Astrocyte (in vitro differentiated cells and primary cell): Measurements from ENCODE around the gene HOXA10. TPM values are rescaled to one million over a fixed set of nuclear protein-coding genes. Genes with fewer than 3 reads are reported as not detected.

Experiments used
- DNase-seq: peaks from one replicate; pipeline ENCODE4 v3.0.0-alpha.2; 2010; ENCODE audit warnings: low read depth
- FAIRE-seq: peaks from 2 replicates; lab custom pipeline; 2011; peaks lifted over from hg19 to GRCh38; lab: Jason Lieb, UNC
- H2AFZ ChIP-seq: 2 replicates; pipeline ENCODE4 v1.6.0; 2012; ENCODE audit warnings: low read depth, low read length, inconsistent platforms
- H3K27ac ChIP-seq: 2 replicates; pipeline ENCODE4 v1.5.1; 2011; ENCODE audit warnings: low read depth, low read length, inconsistent platforms
- H3K27me3 ChIP-seq: 2 replicates; pipeline ENCODE4 v1.6.0; 2011; ENCODE audit warnings: low read length, inconsistent platforms; ENCODE audit not compliant: insufficient read depth
- H3K36me3 ChIP-seq: 2 replicates; pipeline ENCODE4 v1.5.1; 2011; ENCODE audit warnings: low read length, inconsistent platforms; ENCODE audit not compliant: insufficient read depth
- H3K4me1 ChIP-seq: 2 replicates; pipeline ENCODE4 v1.5.1; 2011; ENCODE audit warnings: low read length, inconsistent platforms; ENCODE audit not compliant: insufficient read depth
- H3K4me2 ChIP-seq: 2 replicates; pipeline ENCODE4 v1.6.0; 2012; ENCODE audit warnings: low read length, inconsistent platforms
- H3K4me3 ChIP-seq: 2 replicates; pipeline ENCODE4 v1.5.1; 2011; ENCODE audit warnings: low read depth, mild to moderate bottlenecking, low read length, inconsistent platforms; ENCODE audit not compliant: insufficient read depth
- H3K79me2 ChIP-seq: 2 replicates; pipeline ENCODE4 v1.6.0; 2012; ENCODE audit warnings: mild to moderate bottlenecking, low read length, inconsistent platforms; ENCODE audit not compliant: insufficient read depth
- H3K9ac ChIP-seq: 2 replicates; pipeline ENCODE4 v1.6.0; 2012; ENCODE audit warnings: mild to moderate bottlenecking, low read length, inconsistent platforms
- H3K9me3 ChIP-seq: 2 replicates; pipeline ENCODE4 v1.5.1; 2012; ENCODE audit warnings: low read depth, mild to moderate bottlenecking, low read length, inconsistent platforms; ENCODE audit not compliant: insufficient read depth
- H4K20me1 ChIP-seq: 2 replicates; pipeline ENCODE4 v1.6.0; 2012; ENCODE audit warnings: low read length, inconsistent platforms; ENCODE audit not compliant: insufficient read depth
- H3K27ac Mint-ChIP-seq: one replicate; pipeline ENCODE4 v1.8.0; 2021; ENCODE audit warnings: mild to moderate bottlenecking, mixed read lengths; ENCODE audit not compliant: unreplicated experiment
- H3K27me3 Mint-ChIP-seq: one replicate; pipeline ENCODE4 v1.8.0; 2021; ENCODE audit warnings: low read depth, mixed read lengths; ENCODE audit not compliant: unreplicated experiment
- H3K36me3 Mint-ChIP-seq: one replicate; pipeline ENCODE4 v1.8.0; 2021; ENCODE audit warnings: low read depth, mixed read lengths; ENCODE audit not compliant: unreplicated experiment
- H3K4me1 Mint-ChIP-seq: one replicate; pipeline ENCODE4 v1.8.0; 2021; ENCODE audit warnings: low read depth, mixed read lengths; ENCODE audit not compliant: unreplicated experiment
- H3K4me3 Mint-ChIP-seq: one replicate; pipeline ENCODE4 v1.8.0; 2021; ENCODE audit warnings: mild to moderate bottlenecking, moderate library complexity, mixed read lengths; ENCODE audit not compliant: unreplicated experiment
- H3K9me3 Mint-ChIP-seq: one replicate; pipeline ENCODE4 v1.8.0; 2021; ENCODE audit warnings: mild to moderate bottlenecking, mixed read lengths; ENCODE audit not compliant: unreplicated experiment
- CTCF ChIP-seq: IDR thresholded peaks from 2 replicates; pipeline ENCODE4 v1.5.1; 2011; ENCODE audit warnings: low read depth, mild to moderate bottlenecking, inconsistent platforms, low read length, moderate library complexity; ENCODE audit not compliant: insufficient read depth
- EZH2 ChIP-seq: IDR thresholded peaks from 2 replicates; pipeline ENCODE4 v1.6.1; 2012; ENCODE audit warnings: mild to moderate bottlenecking, low read length, inconsistent platforms; ENCODE audit not compliant: insufficient read depth
- total RNA-seq: library from RNA; stranded (reverse); gene quantifications from 2 replicates; pipeline ENCODE4 v1.2.1, GENCODE V29; 2021

Gene HOXA10
- total RNA-seq, 1 donor from 2014 or later = not detected

DNA sequence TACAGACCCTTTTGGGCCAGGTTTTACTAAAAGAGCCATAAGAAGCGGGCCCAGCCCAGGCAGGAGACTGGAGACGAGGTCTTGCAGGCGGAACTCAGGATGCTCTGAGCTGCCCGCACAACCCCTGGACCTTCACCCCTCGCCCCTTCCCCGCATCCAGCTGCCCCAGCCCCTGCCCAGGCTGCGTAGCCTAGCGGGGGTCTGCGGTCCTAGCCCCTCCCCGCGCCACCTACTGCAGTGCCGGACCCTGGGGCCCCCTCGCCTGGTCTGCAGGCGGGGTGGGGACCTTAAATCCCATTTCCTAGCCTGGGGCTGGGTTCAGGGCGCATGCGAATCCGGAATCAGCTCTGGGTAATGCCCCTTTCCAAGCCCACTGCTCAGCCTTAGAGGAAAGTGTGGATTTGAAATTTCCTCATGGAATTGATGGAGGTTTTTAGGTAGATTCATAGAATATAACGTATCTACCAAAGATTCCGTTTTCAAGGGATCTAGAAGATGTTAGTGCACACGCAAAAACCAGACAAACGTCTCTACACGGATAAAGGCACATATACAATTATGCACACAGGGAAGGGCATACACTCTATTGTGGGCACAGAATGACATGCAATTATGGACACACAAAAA is 21.2 kb downstream of the HOXA10 start:
- TF ChIP-seq EZH2 = no peak
- TF ChIP-seq CTCF = no peak
- Histone ChIP-seq H3K9ac (no peak overlapping the region), H3K27ac (no peak overlapping the region), H3K36me3 (no peaks in the 10 kb centered on the region), H4K20me1 (no peaks in the 10 kb centered on the region), H3K27me3 (peaks cover 95% of the 10 kb centered on the region), H3K4me3 (no peak overlapping the region), H3K9me3 (peaks cover 19% of the 10 kb centered on the region), H3K4me1 (peaks cover 9% of the 10 kb centered on the region), H3K4me2 (no peak overlapping the region), H2AFZ (no peak overlapping the region), H3K79me2 (no peaks in the 10 kb centered on the region)
- DNase-seq (no peak), FAIRE-seq (peak; percentile 50)
- no peaks in the 10 kb centered on the region for H3K4me1 Mint-ChIP-seq
- peak overlapping the region; percentile 53 for H3K27ac Mint-ChIP-seq
- H3K4me3 Mint-ChIP-seq = no peak overlapping the region
- no peaks in the 10 kb centered on the region for H3K36me3 Mint-ChIP-seq
- H3K9me3 Mint-ChIP-seq = peaks cover 55% of the 10 kb centered on the region
- H3K27me3 Mint-ChIP-seq = peaks cover 83% of the 10 kb centered on the region

DNA sequence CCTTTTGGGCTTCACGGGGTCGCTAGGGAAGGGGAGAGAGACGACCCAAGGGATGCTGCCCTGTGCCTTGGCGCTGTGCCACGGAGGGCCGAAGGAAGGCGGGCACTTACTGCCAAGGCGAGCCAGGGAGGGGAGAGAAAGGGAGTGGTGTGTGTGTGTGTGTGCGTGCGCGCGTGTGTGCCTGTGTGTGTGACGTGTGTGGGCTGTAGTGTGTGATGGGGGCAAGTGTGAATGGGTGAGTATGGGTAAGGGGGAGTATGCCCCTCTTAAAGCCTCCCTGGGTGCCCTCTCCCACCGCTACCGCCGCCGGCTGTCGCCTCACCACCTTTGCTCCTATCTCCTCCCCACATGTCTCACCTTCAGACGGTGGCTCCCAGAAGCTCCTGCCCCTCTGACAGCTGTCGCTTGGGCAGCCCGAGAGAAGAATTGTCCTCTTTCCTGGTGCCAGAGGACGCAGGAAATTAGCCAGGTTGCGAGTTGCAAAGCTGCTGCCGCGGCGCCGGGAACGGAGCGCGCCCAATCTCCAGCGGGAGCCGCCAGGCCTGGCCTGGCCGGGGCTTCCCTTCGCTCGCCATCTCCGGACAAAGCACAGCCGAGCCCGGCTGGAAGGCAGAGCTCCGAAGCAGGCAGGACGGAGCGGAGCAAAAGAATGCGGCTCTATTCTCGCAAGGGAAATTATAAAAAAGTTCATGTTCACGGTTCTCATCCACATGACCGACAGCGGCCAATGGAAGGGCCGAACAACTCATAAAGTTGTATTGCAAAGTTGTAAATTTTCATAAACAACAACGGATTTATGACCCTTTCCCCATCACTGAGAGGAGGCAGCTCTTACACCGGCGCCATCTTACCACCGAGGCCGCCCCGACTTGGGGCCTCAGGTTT is 21.9 kb downstream of the HOXA10 start, which contains the start of gene HOXA3:
Gene HOXA3, minus strand, starts transcription at position 653 of the 885 bp plus-strand sequence. CDS start 41,943 bp downstream, outside the sequence.
- H3K27ac ChIP-seq = no peak within 1 kb of the TSS

More for the DNA sequence above, 21.9 kb downstream of the HOXA10 start, which contains the start of gene HOXA3:
- FAIRE-seq (no peak), DNase-seq (no peak)
- no peaks in the 10 kb centered on the region for H3K36me3 Mint-ChIP-seq
- peaks cover 80% of the 10 kb centered on the region for H3K27me3 Mint-ChIP-seq
- no peaks in the 10 kb centered on the region for H3K79me2 ChIP-seq
- H3K4me1 Mint-ChIP-seq = no peaks in the 10 kb centered on the region
- peaks cover 50% of the 10 kb centered on the region for H3K9me3 Mint-ChIP-seq
- H3K4me1 ChIP-seq = peaks cover 9% of the 10 kb centered on the region
- H3K27me3 ChIP-seq = peaks cover 92% of the 10 kb centered on the region
- peak; percentile 63 for TF ChIP-seq EZH2
- TF ChIP-seq CTCF = no peak
- peaks cover 24% of the 10 kb centered on the region for H3K9me3 ChIP-seq
- H3K27ac Mint-ChIP-seq = peak within 1 kb of the TSS; percentile 53
- H4K20me1 ChIP-seq = no peaks in the 10 kb centered on the region
- H3K4me3 ChIP-seq = no peak within 1 kb of the TSS
- H3K4me2 ChIP-seq = peak within 1 kb of the TSS; percentile 85
- no peak within 1 kb of the TSS for H2AFZ ChIP-seq
- H3K9ac ChIP-seq = no peak within 1 kb of the TSS
- no peaks in the 10 kb centered on the region for H3K36me3 ChIP-seq
- H3K4me3 Mint-ChIP-seq = no peak within 1 kb of the TSS
